ENCODE data around the gene AIRE.

AIRE gene

DNA sequence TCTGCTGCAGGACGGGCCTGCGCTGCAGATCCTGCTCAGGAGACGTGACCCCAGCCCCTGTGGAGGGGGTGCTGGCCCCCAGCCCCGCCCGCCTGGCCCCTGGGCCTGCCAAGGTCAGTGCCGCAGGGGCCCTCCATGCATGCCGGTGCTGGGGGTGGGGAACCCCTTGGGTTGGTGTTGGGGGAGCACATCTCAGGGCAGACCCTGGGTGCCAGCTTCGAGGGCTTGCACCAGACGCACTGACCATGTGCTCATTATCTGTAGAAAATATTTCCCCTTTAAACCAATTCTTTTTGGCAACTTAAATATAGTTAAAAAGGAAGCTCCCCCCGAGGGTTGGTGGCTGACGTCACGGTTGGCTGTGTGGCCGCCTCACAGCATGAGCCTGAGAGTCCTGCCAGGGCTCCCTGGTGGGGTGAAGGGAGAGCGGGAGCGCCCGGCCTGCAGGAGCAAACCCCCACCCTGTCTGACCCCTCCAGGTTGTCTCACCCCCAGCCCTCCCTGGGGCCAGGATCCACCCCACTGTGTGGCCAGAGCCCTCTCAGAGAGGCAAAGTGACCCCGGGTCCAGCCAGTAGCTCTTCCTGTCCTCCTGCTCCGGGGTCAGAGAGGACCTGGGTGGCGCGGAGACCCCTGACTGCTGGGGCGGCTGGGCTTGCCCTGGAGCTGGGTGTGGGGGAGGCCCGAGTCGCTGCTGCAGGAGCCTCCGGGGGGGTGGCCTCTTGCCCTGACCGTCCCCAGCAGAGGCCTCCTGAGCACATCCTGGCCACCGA lies 8.9 kb downstream of the AIRE start:
- Histone ChIP-seq H3K9ac (ENCODE audit: low read depth, low read length) (no peak overlapping the region), H2AFZ (ENCODE audit: low read depth, low read length) (no peak overlapping the region), H3K4me2 (ENCODE audit: insufficient read depth, low read length) (no peak overlapping the region), H3K4me1 (ENCODE audit: insufficient read depth, low read length) (peaks cover 16% of the 10 kb centered on the region), H3K27me3 (ENCODE audit: insufficient read depth, low read length, poor library complexity) (no peaks in the 10 kb centered on the region), H4K20me1 (ENCODE audit: insufficient read depth, low read length) (no peaks in the 10 kb centered on the region), H3K9me3 (ENCODE audit: insufficient read depth, low read length, severe bottlenecking) (no peaks in the 10 kb centered on the region), H3K79me2 (ENCODE audit: insufficient read depth, low read length) (no peaks in the 10 kb centered on the region), H3K4me3 (ENCODE audit: low read depth in 1 of 2, low read length in 2 of 2) (no peak overlapping the region), H3K36me3 (ENCODE audit: insufficient read depth, low read length) (no peaks in the 10 kb centered on the region), H3K27ac (ENCODE audit: low read length) (no peak overlapping the region)
- no peak for DNase-seq
- ATAC-seq (ENCODE audit: insufficient read depth, low read depth) = no peak
- TF ChIP-seq EZH2 (IDR thresholded peaks at IDR 0.05; ENCODE audit: borderline replicate concordance, low read depth, low read length, severe bottlenecking) = no peak
- TF ChIP-seq, protein P1, sequence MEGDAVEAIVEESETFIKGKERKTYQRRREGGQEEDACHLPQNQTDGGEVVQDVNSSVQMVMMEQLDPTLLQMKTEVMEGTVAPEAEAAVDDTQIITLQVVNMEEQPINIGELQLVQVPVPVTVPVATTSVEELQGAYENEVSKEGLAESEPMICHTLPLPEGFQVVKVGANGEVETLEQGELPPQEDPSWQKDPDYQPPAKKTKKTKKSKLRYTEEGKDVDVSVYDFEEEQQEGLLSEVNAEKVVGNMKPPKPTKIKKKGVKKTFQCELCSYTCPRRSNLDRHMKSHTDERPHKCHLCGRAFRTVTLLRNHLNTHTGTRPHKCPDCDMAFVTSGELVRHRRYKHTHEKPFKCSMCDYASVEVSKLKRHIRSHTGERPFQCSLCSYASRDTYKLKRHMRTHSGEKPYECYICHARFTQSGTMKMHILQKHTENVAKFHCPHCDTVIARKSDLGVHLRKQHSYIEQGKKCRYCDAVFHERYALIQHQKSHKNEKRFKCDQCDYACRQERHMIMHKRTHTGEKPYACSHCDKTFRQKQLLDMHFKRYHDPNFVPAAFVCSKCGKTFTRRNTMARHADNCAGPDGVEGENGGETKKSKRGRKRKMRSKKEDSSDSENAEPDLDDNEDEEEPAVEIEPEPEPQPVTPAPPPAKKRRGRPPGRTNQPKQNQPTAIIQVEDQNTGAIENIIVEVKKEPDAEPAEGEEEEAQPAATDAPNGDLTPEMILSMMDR (IDR thresholded peaks at IDR 0.05; ENCODE audit: borderline replicate concordance, extremely low read depth, low read length, poor library complexity, severe bottlenecking) = no peak

DNA sequence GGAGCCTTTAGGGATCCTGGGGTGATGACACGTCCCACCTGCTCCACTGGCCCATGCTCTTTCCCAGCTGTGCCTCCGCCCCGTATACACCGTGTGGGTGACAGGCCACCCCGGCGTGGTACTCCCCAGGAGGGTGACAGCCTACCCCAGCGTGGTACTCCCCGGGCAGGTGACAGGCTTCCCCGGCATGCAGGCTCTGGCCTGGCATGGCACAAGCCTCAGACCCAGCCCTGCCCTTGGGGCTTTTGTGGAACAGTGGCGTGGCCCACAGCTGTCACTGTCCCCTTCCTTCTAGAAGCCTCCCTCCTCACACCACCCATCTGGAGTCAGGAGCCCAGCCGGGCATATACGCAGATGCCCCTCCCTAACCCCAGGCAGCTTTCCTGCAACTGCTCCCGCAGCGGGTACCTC lies 9.5 kb downstream of the AIRE start:
- TF ChIP-seq, protein P1 (IDR thresholded peaks at IDR 0.05; ENCODE audit: borderline replicate concordance, extremely low read depth, low read length, poor library complexity, severe bottlenecking) = no peak
- no peak for TF ChIP-seq EZH2 (IDR thresholded peaks at IDR 0.05; ENCODE audit: borderline replicate concordance, low read depth, low read length, severe bottlenecking)
- DNase-seq = no peak
- Histone ChIP-seq H3K4me2 (ENCODE audit: insufficient read depth, low read length) (no peak overlapping the region), H4K20me1 (ENCODE audit: insufficient read depth, low read length) (no peaks in the 10 kb centered on the region), H3K4me1 (ENCODE audit: insufficient read depth, low read length) (peaks cover 17% of the 10 kb centered on the region), H2AFZ (ENCODE audit: low read depth, low read length) (no peak overlapping the region), H3K36me3 (ENCODE audit: insufficient read depth, low read length) (no peaks in the 10 kb centered on the region), H3K79me2 (ENCODE audit: insufficient read depth, low read length) (peaks cover 3% of the 10 kb centered on the region; the same call in 1 of the 2 replicates), H3K27ac (ENCODE audit: low read length) (no peak overlapping the region), H3K27me3 (ENCODE audit: insufficient read depth, low read length, poor library complexity) (no peaks in the 10 kb centered on the region), H3K9ac (ENCODE audit: low read depth, low read length) (no peak overlapping the region), H3K9me3 (ENCODE audit: insufficient read depth, low read length, severe bottlenecking) (no peaks in the 10 kb centered on the region), H3K4me3 (ENCODE audit: low read depth in 1 of 2, low read length in 2 of 2) (no peak overlapping the region)
- ATAC-seq (ENCODE audit: insufficient read depth, low read depth) = no peak

DNA sequence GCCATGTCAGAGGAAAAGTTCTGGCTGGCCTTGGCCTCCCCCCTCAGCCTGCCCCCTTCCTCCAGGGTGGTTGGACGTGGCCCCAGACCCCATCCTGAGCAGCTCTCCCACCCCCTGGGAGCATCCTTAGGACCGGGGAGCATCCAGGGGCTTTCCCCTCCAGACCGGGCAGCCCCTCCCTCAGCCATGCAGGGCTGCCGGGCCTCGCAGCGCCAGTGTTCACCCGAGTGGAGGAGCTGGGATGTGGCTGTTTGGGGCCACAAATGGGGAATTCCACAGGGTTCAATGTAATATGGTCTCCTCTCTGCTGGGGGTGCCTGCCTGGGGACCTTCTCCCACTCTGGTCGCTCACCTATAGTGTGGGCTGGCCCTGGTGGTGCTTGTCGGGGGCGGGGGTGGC lies 10.0 kb downstream of the AIRE start:
- H3K4me1 ChIP-seq (ENCODE audit: insufficient read depth, low read length) = peaks cover 19% of the 10 kb centered on the region
- no peak overlapping the region for H3K9ac ChIP-seq (ENCODE audit: low read depth, low read length)
- TF ChIP-seq, protein P1 (IDR thresholded peaks at IDR 0.05; ENCODE audit: borderline replicate concordance, extremely low read depth, low read length, poor library complexity, severe bottlenecking) = no peak
- no peak for TF ChIP-seq EZH2 (IDR thresholded peaks at IDR 0.05; ENCODE audit: borderline replicate concordance, low read depth, low read length, severe bottlenecking)
- DNase-seq = no peak
- no peaks in the 10 kb centered on the region for H3K27me3 ChIP-seq (ENCODE audit: insufficient read depth, low read length, poor library complexity)
- H3K36me3 ChIP-seq (ENCODE audit: insufficient read depth, low read length) = no peaks in the 10 kb centered on the region
- H3K27ac ChIP-seq (ENCODE audit: low read length) = no peak overlapping the region
- H4K20me1 ChIP-seq (ENCODE audit: insufficient read depth, low read length) = peaks cover 2% of the 10 kb centered on the region
- no peak overlapping the region for H3K4me2 ChIP-seq (ENCODE audit: insufficient read depth, low read length)
- no peaks in the 10 kb centered on the region for H3K9me3 ChIP-seq (ENCODE audit: insufficient read depth, low read length, severe bottlenecking)
- peaks cover 7% of the 10 kb centered on the region for H3K79me2 ChIP-seq (ENCODE audit: insufficient read depth, low read length)
- no peak overlapping the region for H2AFZ ChIP-seq (ENCODE audit: low read depth, low read length)
- ATAC-seq (ENCODE audit: insufficient read depth, low read depth) = no peak
- H3K4me3 ChIP-seq (ENCODE audit: low read depth in 1 of 2, low read length in 2 of 2) = no peak overlapping the region
